ES-I3 (cell line): ENCODE data around the gene EME2.
A peak's percentile ranks its signal among the peaks of the same experiment; 100 is the strongest.
"Not testable (repeated sequence)": the region's sequence is repeated elsewhere in the genome, so short reads cannot be mapped to it uniquely, and the experiment has no call there.

Experiments used
- H3K36me3 ChIP-seq: 2 replicates; pipeline ENCODE4 v1.6.1; 2013; ENCODE audit warnings: mild to moderate bottlenecking, low read length, control low read depth, moderate library complexity; ENCODE audit not compliant: insufficient read depth
- H3K4me1 ChIP-seq: 2 replicates; pipeline ENCODE4 v1.6.1; 2013; ENCODE audit warnings: mild to moderate bottlenecking, control low read depth, low read length; ENCODE audit not compliant: insufficient read depth
- H3K9ac ChIP-seq: 2 replicates; pipeline ENCODE4 v1.6.1; 2013; ENCODE audit warnings: low read depth, mild to moderate bottlenecking, low read length, moderate library complexity
- H3K9me3 ChIP-seq: 2 replicates; pipeline ENCODE4 v1.6.1; 2013; ENCODE audit warnings: mild to moderate bottlenecking, low read length, moderate library complexity; ENCODE audit not compliant: control insufficient read depth, insufficient read depth

The EME2 gene, protein sequence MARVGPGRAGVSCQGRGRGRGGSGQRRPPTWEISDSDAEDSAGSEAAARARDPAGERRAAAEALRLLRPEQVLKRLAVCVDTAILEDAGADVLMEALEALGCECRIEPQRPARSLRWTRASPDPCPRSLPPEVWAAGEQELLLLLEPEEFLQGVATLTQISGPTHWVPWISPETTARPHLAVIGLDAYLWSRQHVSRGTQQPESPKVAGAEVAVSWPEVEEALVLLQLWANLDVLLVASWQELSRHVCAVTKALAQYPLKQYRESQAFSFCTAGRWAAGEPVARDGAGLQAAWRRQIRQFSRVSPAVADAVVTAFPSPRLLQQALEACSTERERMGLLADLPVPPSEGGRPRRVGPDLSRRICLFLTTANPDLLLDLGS

DNA sequence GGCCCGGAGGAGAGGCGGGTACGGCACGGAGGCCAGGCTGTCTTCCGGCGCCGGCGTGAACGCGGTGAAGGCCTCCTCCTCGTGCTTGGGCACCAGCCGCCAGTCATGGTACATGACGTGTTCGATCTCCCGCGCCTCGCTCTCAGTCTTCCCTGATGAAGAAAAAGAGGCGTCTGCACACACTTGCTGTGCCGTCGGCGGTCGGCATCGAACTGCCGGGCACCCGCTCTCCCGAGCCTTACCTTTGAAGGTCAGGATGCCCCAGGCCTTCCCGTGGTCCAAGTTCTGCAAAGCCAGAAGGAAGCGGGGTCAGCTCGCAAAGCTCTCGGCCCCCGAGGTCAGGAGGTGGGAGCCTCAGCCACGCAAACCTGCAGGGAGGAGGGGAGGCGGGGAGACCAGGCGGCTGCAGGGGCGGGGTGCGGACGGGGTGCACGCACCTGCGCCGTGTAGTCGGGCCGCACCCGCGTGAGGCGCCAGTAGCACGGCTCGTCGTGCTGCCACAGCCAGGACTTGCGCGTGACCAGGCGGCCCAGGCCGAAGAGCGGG is at the start of gene EME2:
EME2 (plus strand) TSS at position 449 of the 546 bp plus-strand sequence. CDS start 418 bp downstream, outside the sequence.
- Histone ChIP-seq H3K9ac (peak within 1 kb of the TSS; percentile 92), H3K36me3 (no peaks in the 10 kb centered on the region; the same call in 1 of the 2 replicates), H3K9me3 (no peaks in the 10 kb centered on the region), H3K4me1 (no peaks in the 10 kb centered on the region)

- no peak overlapping the region for H3K9ac ChIP-seq
- H3K4me1 ChIP-seq: no peaks in the 10 kb centered on the region
- H3K36me3 ChIP-seq: no peaks in the 10 kb centered on the region
Observed at GRCh38 chr16:1723450-1724147, 49.0 kb upstream of the EME2 start.

DNA sequence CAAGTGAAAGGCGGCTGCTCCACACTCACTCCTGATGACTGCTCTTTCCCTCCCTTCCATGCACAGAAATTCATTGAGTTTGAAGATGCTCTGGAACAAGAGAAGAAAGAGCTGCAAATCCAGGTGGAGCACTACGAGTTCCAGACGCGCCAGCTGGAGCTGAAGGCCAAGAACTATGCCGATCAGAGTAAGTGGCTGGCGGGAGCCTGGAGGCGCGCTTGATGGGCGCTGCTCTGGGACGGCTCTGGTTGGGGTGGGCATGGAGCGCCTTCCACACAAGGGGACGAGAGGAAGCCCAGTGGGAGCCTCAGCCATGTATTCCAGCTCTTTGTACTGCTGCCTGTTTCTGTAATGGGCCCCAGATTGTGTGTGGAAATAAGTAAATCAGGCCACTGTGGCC is 48.1 kb upstream of the EME2 start:
- no peak overlapping the region for H3K9ac ChIP-seq
- no peaks in the 10 kb centered on the region for H3K36me3 ChIP-seq
- H3K9me3 ChIP-seq: no peaks in the 10 kb centered on the region
- H3K4me1 ChIP-seq: no peaks in the 10 kb centered on the region

More at GRCh38 chr16:1723450-1724147, 49.0 kb upstream of the EME2 start:
- H3K9me3 ChIP-seq: no peaks in the 10 kb centered on the region

DNA sequence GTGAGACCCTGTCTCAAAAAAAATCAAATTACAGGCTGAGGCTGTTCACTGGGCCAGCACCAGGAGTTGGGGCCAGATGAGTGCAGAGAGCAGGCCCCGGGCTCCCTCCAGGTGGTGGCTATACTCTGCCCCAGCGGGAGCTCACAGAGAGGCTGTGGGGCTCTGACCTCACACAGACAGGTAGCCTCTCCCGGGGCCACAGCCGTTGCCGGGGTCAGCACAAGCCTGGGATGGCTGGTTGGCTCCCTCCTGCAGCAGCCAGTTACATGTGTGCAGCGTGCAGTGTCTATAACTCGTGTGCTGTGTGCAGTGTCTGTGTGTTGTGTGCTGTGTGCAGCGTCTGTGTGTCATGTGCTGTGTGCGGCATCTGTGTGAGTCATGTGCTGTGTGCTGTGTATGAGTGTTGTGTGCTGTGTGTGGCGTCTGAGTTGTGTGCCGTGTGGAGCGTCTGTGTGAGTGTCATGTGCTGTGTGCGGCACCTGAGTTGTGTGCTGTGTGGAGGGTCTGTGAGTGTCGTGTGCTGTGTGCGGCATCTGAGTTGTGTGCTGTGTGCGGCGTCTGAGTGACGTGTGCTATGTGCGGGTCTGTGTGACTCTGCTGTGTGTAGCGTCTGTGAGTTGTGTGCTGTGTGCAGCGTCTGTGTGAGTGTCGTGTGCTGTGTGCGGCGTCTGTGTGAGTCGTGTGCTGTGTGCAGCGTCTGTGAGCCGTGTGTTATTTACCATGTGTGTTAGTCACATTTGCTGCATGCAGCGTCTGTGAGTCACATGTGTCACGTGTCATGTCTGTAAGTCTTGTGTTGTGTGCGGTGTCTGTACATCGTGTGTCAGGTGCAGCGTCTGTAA is 45.7 kb upstream of the EME2 start:
- Histone ChIP-seq H3K36me3 (no peaks in the 10 kb centered on the region), H3K9ac (no peak overlapping the region), H3K4me1 (no peaks in the 10 kb centered on the region), H3K9me3 (no peaks in the 10 kb centered on the region)

- H3K4me1 ChIP-seq: no peaks in the 10 kb centered on the region
- no peaks in the 10 kb centered on the region for H3K36me3 ChIP-seq
- no peak overlapping the region for H3K9ac ChIP-seq
- H3K9me3 ChIP-seq: no peaks in the 10 kb centered on the region
Observed at GRCh38 chr16:1727651-1728624, 44.7 kb upstream of the EME2 start.

- H3K36me3 ChIP-seq: no peaks in the 10 kb centered on the region
Observed at GRCh38 chr16:1729026-1729425, 43.6 kb upstream of the EME2 start.

GRCh38 chr16:1729445-1729844 is 43.2 kb upstream of the EME2 start:
- no peak overlapping the region for H3K9ac ChIP-seq
- H3K4me1 ChIP-seq: no peaks in the 10 kb centered on the region
- H3K36me3 ChIP-seq: no peaks in the 10 kb centered on the region
- no peaks in the 10 kb centered on the region for H3K9me3 ChIP-seq

More at GRCh38 chr16:1729026-1729425, 43.6 kb upstream of the EME2 start:
- H3K4me1 ChIP-seq: no peaks in the 10 kb centered on the region
- H3K9me3 ChIP-seq: no peaks in the 10 kb centered on the region
- no peak overlapping the region for H3K9ac ChIP-seq

DNA sequence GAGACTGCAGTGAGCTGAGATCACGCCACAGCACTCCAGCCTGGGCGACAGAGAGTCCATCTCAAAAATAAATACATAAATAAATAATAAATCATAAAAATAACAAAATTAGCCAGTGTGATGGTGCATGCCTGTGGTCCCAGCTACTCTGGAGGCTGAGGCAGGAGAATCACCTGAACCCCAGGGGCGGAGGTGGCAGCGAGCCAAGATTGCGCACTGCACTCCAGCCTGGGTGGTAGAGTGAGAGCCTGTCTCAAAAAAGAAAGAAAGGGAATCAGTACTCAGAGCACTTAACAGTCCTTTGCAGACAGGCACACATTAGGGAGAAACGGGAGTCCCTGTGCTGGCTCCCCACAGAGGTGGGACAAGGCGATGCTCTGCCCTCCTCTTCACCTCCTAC is 41.5 kb upstream of the EME2 start:
- Histone ChIP-seq H3K9me3 (no peaks in the 10 kb centered on the region), H3K36me3 (no peaks in the 10 kb centered on the region), H3K4me1 (no peaks in the 10 kb centered on the region), H3K9ac (no peak overlapping the region)

DNA sequence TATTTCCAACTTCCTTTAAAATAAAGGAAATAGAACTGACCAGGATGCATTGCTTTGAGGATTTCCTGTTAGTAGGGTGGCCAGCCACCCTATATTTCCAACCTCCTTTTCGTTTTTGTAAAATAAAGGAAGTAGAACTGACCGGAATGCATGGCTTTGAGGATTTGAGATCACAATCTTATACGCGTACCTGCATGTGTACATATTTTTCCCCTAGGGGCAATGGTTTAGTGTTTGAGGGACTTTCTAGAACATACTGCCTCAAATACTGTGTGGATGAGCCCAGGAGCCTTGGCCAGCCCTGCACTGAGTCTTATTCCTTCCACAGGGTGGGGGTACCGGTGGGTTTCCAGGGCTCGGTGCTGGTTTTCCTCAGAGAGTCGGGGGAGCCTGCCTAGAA is 41.0 kb upstream of the EME2 start:
- Histone ChIP-seq H3K36me3 (no peaks in the 10 kb centered on the region), H3K9ac (no peak overlapping the region), H3K4me1 (no peaks in the 10 kb centered on the region)

DNA sequence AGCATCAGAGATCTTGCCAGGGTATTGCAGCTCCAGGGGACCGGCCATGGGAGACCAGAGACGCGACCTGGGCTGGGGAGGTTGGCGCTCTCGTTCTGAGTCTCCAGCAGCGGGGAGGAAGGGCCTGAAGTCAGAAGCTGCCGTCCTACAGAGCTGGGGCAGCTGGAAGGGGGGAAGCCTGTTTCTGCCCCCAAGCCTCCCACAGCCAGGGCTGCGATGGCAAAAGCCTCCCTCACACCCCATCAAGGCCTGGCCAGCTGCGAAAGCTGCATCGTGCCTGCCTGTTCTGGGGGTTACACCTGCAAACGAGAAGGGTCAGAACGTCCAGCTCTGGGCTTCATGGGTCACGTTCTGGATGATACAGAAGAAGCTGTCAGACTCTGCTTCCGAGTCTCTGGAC is 40.5 kb upstream of the EME2 start:
- Histone ChIP-seq H3K36me3 (no peaks in the 10 kb centered on the region), H3K9me3 (no peaks in the 10 kb centered on the region), H3K4me1 (no peaks in the 10 kb centered on the region), H3K9ac (no peak overlapping the region)

More for the DNA sequence above, 41.0 kb upstream of the EME2 start:
- no peaks in the 10 kb centered on the region for H3K9me3 ChIP-seq

DNA sequence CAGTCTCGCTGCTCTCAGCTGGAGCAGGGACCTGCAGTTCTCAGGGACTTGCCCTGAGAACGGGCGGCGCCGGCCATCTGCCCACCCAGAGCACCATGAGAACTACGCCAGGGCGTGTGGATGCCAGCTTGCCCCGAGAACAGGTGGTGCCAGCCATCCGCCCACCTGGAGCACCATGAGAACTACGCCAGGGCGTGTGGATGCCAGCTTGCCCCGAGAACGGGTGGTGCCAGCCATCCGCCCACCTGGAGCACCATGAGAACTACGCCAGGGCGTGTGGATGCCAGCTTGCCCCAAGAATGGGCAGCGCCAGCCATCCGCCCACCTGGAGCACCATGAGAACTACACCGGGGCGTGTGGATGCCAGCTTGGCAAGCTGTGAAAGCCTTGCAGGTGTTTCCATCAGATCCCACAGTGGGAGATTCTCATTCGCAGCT is 40.0 kb upstream of the EME2 start:
- H3K9me3 ChIP-seq, H3K9ac ChIP-seq, H3K36me3 ChIP-seq, H3K4me1 ChIP-seq: not testable (repeated sequence)

DNA sequence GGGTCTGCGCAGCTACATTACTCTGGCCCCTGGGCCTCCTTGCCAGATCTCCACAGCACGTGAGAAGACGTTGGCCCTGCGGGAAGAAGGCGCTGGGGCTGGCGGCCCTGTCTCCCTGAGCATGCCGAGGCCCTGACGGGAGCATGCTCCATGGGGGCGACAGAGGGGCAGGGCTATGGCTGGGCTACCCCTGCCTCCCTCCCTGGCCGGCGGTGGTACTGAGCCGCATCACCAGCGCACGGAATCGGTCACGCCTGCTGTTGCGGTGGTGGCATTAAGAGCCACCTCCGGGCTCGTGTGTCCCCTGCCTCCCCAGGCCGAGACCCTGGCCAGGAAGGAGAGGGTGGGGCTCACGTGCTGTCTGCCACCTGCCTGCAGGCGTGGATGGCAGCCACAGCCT is 38.5 kb upstream of the EME2 start:
- H3K36me3 ChIP-seq: no peaks in the 10 kb centered on the region
- no peak overlapping the region for H3K9ac ChIP-seq
- no peaks in the 10 kb centered on the region for H3K4me1 ChIP-seq

GRCh38 chr16:1734816-1735215 is 37.8 kb upstream of the EME2 start:
- H3K36me3 ChIP-seq: no peaks in the 10 kb centered on the region
- no peaks in the 10 kb centered on the region for H3K9me3 ChIP-seq
- no peak overlapping the region for H3K9ac ChIP-seq
- H3K4me1 ChIP-seq: no peaks in the 10 kb centered on the region

More for the DNA sequence above, 38.5 kb upstream of the EME2 start:
- no peaks in the 10 kb centered on the region for H3K9me3 ChIP-seq
